Central memory CD8-positive, alpha-beta T cell (primary cell): ENCODE measurements around the gene LRP1B.

ENCODE experiments used
- ATAC-seq: fragments of 150-1000 bp; cut with Tn5 transposase; replicated peaks from 2 replicates; pipeline ENCODE4 v1.10.0; 2022; ENCODE audit warnings: mild to moderate bottlenecking, moderate FRiP score, moderate number of reproducible peaks; ENCODE audit not compliant: poor library complexity, severe bottlenecking; ENCODE audit errors: extremely low read depth
- DNase-seq, 2 donors: peaks; one replicate each; pipeline ENCODE4 v3.0.0; 2021; ENCODE audit warnings: low spot score in 2 of 2
- H3K27ac Mint-ChIP-seq: one replicate; pipeline ENCODE4 v1.8.0; 2022; ENCODE audit warnings: low read depth, mild to moderate bottlenecking, moderate library complexity, mixed read lengths
- H3K27me3 Mint-ChIP-seq: one replicate; pipeline ENCODE4 v1.8.0; 2022; ENCODE audit warnings: mixed read lengths
- H3K36me3 Mint-ChIP-seq: one replicate; pipeline ENCODE4 v1.8.0; 2022; ENCODE audit warnings: mild to moderate bottlenecking, moderate library complexity, mixed read lengths; ENCODE audit not compliant: insufficient read depth
- H3K4me1 Mint-ChIP-seq: one replicate; pipeline ENCODE4 v1.8.0; 2022; ENCODE audit warnings: mixed read lengths
- H3K4me3 Mint-ChIP-seq: one replicate; pipeline ENCODE4 v1.8.0; 2022; ENCODE audit warnings: mild to moderate bottlenecking, moderate library complexity, mixed read lengths
- H3K9me3 Mint-ChIP-seq: one replicate; pipeline ENCODE4 v1.8.0; 2022; ENCODE audit warnings: mixed read lengths

LRP1B gene

DNA sequence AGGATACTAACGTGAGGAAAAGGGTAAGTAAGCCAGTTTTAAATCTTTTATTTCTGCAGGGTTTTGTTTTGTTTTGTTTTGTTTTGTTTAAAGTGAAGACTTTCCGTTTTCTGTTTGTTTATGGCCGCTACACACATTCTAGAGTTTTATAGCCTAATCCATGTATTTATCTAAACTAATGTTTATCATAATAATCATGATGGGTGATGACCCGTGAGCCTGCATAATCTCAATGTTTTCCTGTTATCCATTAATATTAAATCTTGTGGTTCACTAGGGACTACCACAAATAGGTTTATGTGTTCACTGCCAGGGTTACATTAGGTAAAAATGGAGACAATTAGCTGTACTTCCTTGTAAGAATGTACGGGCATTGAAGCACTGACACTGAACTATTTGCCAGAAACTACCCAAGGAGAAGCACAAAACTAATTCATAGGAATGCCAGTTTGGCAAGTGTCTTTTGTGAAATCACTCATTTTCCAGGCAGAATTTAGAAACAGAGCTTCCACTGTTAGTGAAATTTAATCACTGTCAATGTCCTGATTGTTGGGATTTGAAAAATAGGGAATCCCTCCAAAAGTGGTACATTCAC, 574.8 kb downstream of the LRP1B start:
- Mint-ChIP-seq H3K36me3 (no peaks in the 10 kb centered on the region), H3K4me1 (no peaks in the 10 kb centered on the region), H3K27ac (no peak overlapping the region), H3K27me3 (no peaks in the 10 kb centered on the region), H3K4me3 (no peak overlapping the region), H3K9me3 (peaks cover 21% of the 10 kb centered on the region)
- ATAC-seq: no peak
- DNase-seq: no peak

DNA sequence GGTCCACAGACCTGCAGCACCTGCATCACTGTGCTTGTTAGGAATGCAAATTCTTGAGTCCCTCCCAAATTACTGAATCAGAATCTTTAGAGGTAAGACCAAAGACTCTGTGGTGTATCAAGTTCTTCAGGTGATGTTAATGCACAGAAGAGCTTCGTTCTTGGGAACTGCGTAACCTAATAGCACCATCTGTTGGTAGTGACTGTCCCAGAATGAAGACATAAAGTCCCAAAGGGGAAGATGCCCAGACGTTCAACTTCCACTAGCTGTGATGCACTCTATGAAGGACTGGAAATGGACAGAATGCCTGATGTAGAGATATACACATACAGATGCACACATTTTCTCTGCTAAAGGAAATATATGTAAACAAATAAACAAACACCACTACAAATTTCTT, 576.0 kb downstream of the LRP1B start:
- no peaks in the 10 kb centered on the region for H3K4me1 Mint-ChIP-seq
- H3K27ac Mint-ChIP-seq: no peak overlapping the region
- no peak for ATAC-seq
- H3K9me3 Mint-ChIP-seq: peaks cover 27% of the 10 kb centered on the region
- H3K4me3 Mint-ChIP-seq: no peak overlapping the region
- no peaks in the 10 kb centered on the region for H3K36me3 Mint-ChIP-seq
- DNase-seq: no peak
- no peaks in the 10 kb centered on the region for H3K27me3 Mint-ChIP-seq

DNA sequence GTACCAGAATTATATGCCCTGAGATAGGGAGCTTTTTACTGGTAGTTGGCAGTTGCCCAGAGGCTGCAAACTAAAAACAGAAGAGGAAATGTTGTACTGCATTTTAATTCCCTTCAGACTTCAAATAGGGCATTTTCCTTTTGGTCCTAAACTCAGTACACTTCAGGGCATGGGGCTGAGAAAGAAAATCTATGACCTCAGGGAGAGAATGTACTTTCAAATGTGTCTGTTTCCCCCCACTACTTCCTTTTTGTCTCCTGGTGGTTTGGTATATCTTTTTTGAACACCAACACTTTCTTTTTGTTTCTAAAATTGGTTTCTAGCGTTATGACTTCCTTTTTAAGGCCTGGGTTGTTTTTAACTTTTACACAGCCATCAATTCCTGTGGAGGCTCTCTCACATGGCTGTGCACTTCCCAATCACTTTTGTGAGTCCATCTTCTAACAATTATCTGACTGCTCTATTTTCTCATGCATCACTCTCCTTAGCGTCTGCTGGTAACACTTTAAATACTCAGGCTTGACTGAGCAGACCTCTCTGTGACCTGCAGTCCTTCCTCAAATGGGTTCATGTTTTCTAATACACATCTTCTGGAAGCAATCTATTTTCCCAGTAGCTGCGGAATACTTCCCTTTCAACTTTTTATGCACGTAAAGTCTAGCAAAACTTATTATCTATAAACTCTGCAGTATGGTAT, 596.0 kb downstream of the LRP1B start:
- DNase-seq: no peak
- Mint-ChIP-seq H3K4me1 (no peaks in the 10 kb centered on the region), H3K27me3 (no peaks in the 10 kb centered on the region), H3K4me3 (no peak overlapping the region), H3K36me3 (no peaks in the 10 kb centered on the region), H3K9me3 (peaks cover 27% of the 10 kb centered on the region), H3K27ac (no peak overlapping the region)
- ATAC-seq: no peak

DNA sequence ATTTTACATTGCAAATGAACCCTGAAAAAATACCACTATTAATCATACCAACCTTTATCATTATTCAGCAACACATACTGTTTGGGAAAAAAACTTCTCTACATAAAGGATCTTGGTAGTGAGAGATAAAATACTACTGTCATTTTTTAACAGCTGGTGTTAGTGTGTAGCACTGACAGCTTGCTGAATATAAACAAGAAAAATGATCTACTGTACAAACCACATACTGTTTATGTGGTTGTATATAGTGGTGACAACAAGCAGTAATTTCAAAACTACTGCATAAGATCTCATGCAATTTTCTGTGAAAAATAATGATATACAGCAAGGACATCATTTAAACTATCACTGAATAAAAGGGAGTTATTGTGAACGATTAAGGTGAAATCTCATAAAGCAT, 601.2 kb downstream of the LRP1B start:
- Mint-ChIP-seq H3K9me3 (peaks cover 30% of the 10 kb centered on the region), H3K4me3 (no peak overlapping the region), H3K36me3 (no peaks in the 10 kb centered on the region), H3K4me1 (no peaks in the 10 kb centered on the region), H3K27me3 (no peaks in the 10 kb centered on the region), H3K27ac (no peak overlapping the region)
- DNase-seq: no peak
- ATAC-seq: no peak

DNA sequence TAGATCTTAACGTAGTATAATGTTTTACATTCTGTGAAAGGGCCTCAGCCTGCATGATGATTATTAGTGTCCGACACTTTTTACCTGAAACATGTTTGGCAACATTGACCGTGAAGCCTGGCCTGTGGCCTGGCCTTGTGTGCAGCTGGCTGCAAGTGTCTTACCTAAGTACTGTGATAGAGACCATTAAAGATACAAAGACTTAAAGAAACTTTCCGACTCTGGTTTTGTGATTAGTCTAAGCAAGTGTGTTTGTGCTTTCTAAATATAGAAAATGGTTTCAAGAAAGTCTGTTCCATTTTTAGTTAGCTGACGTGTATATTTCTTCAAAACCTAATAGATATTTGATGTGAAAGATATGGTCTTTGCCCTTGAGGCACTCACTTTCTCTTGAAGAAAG, 601.8 kb downstream of the LRP1B start:
- peaks cover 30% of the 10 kb centered on the region for H3K9me3 Mint-ChIP-seq
- DNase-seq (no peak), ATAC-seq (no peak)
- no peaks in the 10 kb centered on the region for H3K4me1 Mint-ChIP-seq
- H3K4me3 Mint-ChIP-seq: no peak overlapping the region
- H3K27ac Mint-ChIP-seq: no peak overlapping the region
- no peaks in the 10 kb centered on the region for H3K27me3 Mint-ChIP-seq
- no peaks in the 10 kb centered on the region for H3K36me3 Mint-ChIP-seq

DNA sequence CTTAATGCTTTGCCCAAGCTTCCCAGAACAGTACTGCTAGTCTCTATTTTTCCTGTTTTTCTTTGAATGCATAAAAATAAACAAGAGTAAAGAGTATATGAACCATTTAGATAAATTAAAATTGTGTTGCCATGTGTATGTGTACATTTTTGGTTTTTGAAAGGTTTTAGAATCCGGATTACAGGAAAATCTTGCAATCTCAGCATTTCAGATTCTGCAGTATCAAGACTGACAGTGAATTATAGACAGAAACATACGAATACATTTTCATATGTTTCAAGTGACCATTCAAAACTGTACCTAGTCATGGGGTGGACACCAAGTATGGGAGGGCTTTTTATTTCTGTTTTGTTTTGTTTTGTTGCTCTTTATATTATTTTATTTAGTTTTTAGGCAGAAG, 604.1 kb downstream of the LRP1B start:
- Mint-ChIP-seq H3K27me3 (no peaks in the 10 kb centered on the region), H3K36me3 (no peaks in the 10 kb centered on the region), H3K9me3 (peaks cover 24% of the 10 kb centered on the region), H3K27ac (no peak overlapping the region), H3K4me1 (no peaks in the 10 kb centered on the region), H3K4me3 (no peak overlapping the region)
- no peak for DNase-seq
- ATAC-seq: no peak

DNA sequence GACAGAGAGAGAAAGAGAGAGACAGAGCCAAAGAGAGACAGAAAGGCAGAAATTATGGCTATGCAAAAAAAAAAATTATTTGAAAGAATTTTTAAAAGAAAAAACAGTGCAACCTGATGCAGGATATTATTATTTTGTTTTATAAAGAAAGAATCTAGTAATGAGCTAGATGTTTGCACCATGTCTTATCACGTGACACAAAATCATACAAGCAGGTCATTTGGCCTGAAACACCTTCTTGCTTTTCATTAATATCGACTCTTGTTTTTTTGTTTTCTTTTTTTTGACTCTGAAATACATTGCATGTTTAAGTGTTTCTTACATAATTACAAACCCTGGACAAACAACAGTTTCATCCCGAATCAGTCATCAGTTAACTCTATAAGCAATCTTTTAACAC, 606.0 kb downstream of the LRP1B start:
- ATAC-seq: no peak
- H3K4me3 Mint-ChIP-seq: no peak overlapping the region
- H3K4me1 Mint-ChIP-seq: no peaks in the 10 kb centered on the region
- peaks cover 29% of the 10 kb centered on the region for H3K9me3 Mint-ChIP-seq
- no peaks in the 10 kb centered on the region for H3K36me3 Mint-ChIP-seq
- no peaks in the 10 kb centered on the region for H3K27me3 Mint-ChIP-seq
- no peak overlapping the region for H3K27ac Mint-ChIP-seq
- DNase-seq: no peak

DNA sequence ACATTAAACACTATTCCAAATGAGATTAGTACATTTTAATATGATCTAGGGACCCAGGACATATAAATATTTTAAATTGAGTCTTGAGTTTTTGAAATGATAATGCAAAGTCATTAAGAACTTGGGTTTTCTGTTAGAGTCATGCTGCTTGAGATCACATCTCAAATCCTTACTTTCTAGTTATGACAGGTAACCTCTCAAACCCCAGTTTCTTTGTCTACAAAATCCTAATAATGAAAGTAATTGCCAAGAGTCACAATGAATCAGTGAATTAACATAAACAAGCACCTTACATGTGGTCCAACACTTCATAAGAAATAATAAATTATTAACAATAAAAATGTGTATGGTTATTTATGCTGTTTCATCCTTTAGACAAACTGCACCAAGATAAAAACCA, 607.6 kb downstream of the LRP1B start:
- H3K27ac Mint-ChIP-seq: no peak overlapping the region
- no peaks in the 10 kb centered on the region for H3K27me3 Mint-ChIP-seq
- ATAC-seq (no peak), DNase-seq (no peak)
- H3K4me1 Mint-ChIP-seq: no peaks in the 10 kb centered on the region
- H3K9me3 Mint-ChIP-seq: peaks cover 28% of the 10 kb centered on the region
- H3K36me3 Mint-ChIP-seq: no peaks in the 10 kb centered on the region
- no peak overlapping the region for H3K4me3 Mint-ChIP-seq

DNA sequence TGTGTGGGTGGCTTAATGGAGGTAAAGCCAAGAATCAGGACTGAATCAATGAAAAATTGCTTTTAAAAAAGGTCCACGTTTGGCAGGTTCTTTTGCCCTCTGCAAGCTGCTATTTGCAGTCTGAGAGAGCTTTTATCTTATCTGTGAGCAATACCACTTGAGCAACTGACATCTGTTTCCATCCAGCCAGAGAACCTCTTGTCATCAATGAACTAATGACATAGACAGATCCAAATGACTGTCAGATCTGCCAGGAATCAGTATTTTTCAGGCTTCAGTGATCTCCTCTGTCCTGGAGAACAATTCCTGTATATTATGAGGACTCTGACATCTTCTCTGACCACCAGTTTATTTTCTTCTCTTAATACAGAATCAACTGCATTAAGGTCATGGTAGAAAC, 608.1 kb downstream of the LRP1B start:
- H3K9me3 Mint-ChIP-seq: peaks cover 23% of the 10 kb centered on the region
- no peaks in the 10 kb centered on the region for H3K4me1 Mint-ChIP-seq
- DNase-seq (no peak), ATAC-seq (no peak)
- H3K4me3 Mint-ChIP-seq: no peak overlapping the region
- H3K36me3 Mint-ChIP-seq: no peaks in the 10 kb centered on the region
- H3K27me3 Mint-ChIP-seq: no peaks in the 10 kb centered on the region
- H3K27ac Mint-ChIP-seq: no peak overlapping the region

DNA sequence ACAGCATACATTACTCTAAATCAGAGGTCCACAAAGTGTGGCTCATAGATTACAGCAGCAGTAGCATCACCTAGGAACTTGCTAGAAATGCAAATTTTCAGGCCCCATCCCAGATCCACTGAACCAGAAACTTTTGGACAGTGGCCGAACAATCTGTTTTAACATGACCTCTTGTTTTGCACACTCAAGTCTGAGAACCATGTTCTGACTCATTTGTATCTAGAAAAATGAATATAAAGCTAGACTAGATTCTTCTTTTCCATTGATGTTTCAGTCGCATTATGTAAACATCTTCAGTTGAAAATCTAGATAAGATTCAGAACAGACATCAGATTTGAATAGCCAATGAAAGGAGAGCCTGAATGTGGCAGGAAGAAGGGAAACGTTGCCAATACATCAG, 608.8 kb downstream of the LRP1B start:
- ATAC-seq (no peak), DNase-seq (no peak)
- H3K4me3 Mint-ChIP-seq: no peak overlapping the region
- H3K27ac Mint-ChIP-seq: no peak overlapping the region
- no peaks in the 10 kb centered on the region for H3K4me1 Mint-ChIP-seq
- no peaks in the 10 kb centered on the region for H3K36me3 Mint-ChIP-seq
- no peaks in the 10 kb centered on the region for H3K27me3 Mint-ChIP-seq
- H3K9me3 Mint-ChIP-seq: peaks cover 23% of the 10 kb centered on the region

DNA sequence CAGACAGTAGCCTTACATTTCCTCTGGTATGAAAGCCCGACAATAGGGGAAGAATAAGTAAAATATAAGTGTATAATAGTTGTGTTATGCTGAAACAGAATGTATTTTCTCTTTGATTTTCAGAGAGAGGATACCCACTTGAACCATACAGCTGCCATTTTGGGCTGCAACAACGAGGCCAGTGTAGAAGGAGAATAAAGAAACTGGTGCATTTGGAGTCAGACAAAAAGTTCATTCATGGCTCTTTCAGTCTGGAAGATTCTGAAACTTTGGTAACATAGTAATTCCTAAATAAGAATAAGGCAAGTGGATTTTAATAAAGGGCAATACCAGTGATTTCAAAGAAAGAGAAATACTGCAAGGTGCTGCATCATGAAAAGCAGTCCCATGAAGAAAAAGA, 610.9 kb downstream of the LRP1B start:
- no peaks in the 10 kb centered on the region for H3K27me3 Mint-ChIP-seq
- no peaks in the 10 kb centered on the region for H3K4me1 Mint-ChIP-seq

DNA sequence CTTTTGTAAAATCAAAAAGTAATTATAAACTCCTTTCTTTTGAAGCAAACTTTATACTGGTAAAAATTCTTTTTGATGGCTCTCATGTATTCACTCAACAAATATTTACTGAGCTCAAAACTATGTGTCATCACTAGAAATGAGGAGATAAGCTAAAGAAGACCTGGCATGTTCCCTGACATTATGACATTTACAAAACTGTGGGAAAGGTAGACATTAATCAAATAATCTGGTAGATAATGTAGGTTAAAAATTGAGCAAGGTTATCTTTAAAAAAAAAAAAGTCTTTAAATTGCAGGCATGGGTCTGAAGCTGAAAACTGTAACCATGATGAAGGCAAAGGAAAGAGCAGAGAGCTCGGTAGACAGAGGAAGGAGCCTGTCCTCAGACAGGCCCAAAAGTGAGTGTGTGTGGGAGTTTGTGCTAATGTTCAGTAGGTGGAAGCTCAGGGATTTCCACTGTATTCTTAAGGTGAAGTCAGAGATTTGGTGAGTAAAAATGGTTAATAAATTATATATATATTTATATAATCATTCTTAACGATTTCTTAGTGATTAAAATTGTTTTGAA, 612.9 kb downstream of the LRP1B start:
- Mint-ChIP-seq H3K27ac (no peak overlapping the region), H3K27me3 (no peaks in the 10 kb centered on the region)

More for the DNA sequence above, 610.9 kb downstream of the LRP1B start:
- DNase-seq: no peak
- Mint-ChIP-seq H3K27ac (no peak overlapping the region), H3K4me3 (no peak overlapping the region), H3K9me3 (peaks cover 16% of the 10 kb centered on the region), H3K36me3 (no peaks in the 10 kb centered on the region)
- ATAC-seq: no peak

DNA sequence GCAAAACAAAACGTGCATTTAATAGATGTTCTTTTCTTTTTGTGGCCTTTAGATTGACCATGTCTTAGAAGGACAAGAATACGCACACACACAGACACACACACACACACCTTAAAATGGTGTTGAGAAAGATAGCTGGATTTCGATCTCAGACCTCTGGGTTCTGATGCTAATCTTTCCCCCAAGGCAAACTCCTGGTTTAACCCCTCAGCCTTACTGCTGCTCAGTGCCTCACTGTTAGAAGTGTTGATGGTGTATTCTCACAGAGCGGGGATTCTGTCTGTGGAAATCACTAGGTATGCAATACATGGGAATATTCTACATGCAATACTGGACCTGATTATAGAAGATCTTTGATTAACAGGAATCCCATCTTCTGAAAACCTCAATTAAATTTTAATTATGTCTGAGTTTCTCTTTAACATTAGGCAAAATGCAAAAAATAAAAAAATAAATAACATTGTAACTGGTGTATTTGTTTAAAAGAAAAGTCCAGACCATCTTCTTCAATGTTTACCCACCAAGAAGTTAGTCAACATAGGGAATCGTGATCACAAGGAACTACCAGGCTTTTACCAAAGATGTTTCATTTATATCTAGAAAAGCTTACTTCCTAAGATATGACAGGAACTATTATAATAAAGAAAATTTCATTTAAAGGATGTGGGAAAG, 613.5 kb downstream of the LRP1B start:
- Mint-ChIP-seq H3K4me1 (no peaks in the 10 kb centered on the region), H3K27ac (no peak overlapping the region), H3K36me3 (no peaks in the 10 kb centered on the region), H3K4me3 (no peak overlapping the region), H3K27me3 (no peaks in the 10 kb centered on the region), H3K9me3 (peaks cover 20% of the 10 kb centered on the region)
- DNase-seq (no peak), ATAC-seq (no peak)

More for the DNA sequence above, 612.9 kb downstream of the LRP1B start:
- Mint-ChIP-seq H3K4me1 (no peaks in the 10 kb centered on the region), H3K4me3 (no peak overlapping the region), H3K36me3 (no peaks in the 10 kb centered on the region), H3K9me3 (peaks cover 23% of the 10 kb centered on the region)
- DNase-seq (no peak), ATAC-seq (no peak)
